GM23338 (cell line): ENCODE data around the gene SCIMP. TPM values are rescaled to one million over a fixed set of nuclear protein-coding genes. Genes with fewer than 3 reads are reported as not detected.

Experiments used
- ATAC-seq: fragments of 200-7000 bp; cut with Tn5 transposase; 3 replicates; pipeline ENCODE4 v1.9.1; 2020
- DNase-seq: peaks from one replicate; pipeline ENCODE4 v3.0.0-alpha.2; 2015; ENCODE audit warnings: low spot score
- H2AFZ ChIP-seq: fragments of 200-600 bp; sonication (generic); 2 replicates; pipeline ENCODE4 v1.8.0; 2016; ENCODE audit warnings: antibody characterized with exemption, mild to moderate bottlenecking, moderate library complexity
- H3F3A ChIP-seq: fragments of 200-600 bp; sonication (generic); replicated peaks from 2 replicates; pipeline ENCODE4 v1.8.0; 2017; ENCODE audit warnings: antibody characterized with exemption, mixed run types, low read depth
- H3K27ac ChIP-seq: fragments of 200-600 bp; sonication (generic); 2 replicates; pipeline ENCODE4 v1.6.1; 2016; ENCODE audit warnings: low read depth
- H3K27me3 ChIP-seq: fragments of 200-600 bp; sonication (generic); 2 replicates; pipeline ENCODE4 v1.8.0; 2016; ENCODE audit warnings: mild to moderate bottlenecking, mixed run types, moderate library complexity; ENCODE audit not compliant: insufficient read depth
- H3K36me3 ChIP-seq: fragments of 200-600 bp; sonication (generic); 2 replicates; pipeline ENCODE4 v1.8.0; 2016; ENCODE audit warnings: mild to moderate bottlenecking; ENCODE audit not compliant: insufficient read depth
- H3K4me1 ChIP-seq: fragments of 200-600 bp; sonication (generic); 2 replicates; pipeline ENCODE4 v1.8.0; 2016; ENCODE audit warnings: mild to moderate bottlenecking, moderate library complexity; ENCODE audit not compliant: insufficient read depth
- H3K4me2 ChIP-seq: fragments of 200-600 bp; sonication (generic); 2 replicates; pipeline ENCODE4 v1.7.1; 2017; ENCODE audit warnings: mixed run types
- H3K4me3 ChIP-seq: fragments of 200-600 bp; sonication (generic); 2 replicates; pipeline ENCODE4 v1.6.1; 2016; ENCODE audit warnings: mixed run types
- H3K79me2 ChIP-seq: fragments of 200-600 bp; sonication (generic); replicated peaks from 2 replicates; pipeline ENCODE4 v1.8.0; 2017; ENCODE audit warnings: mild to moderate bottlenecking; ENCODE audit not compliant: insufficient read depth
- H3K9me2 ChIP-seq: fragments of 200-600 bp; sonication (generic); 2 replicates; pipeline ENCODE4 v1.8.0; 2017; ENCODE audit not compliant: insufficient read depth
- H4K20me1 ChIP-seq: fragments of 200-600 bp; sonication (generic); replicated peaks from 2 replicates; pipeline ENCODE4 v1.8.0; 2017; ENCODE audit warnings: mild to moderate bottlenecking; ENCODE audit not compliant: insufficient read depth
- H3K27ac Mint-ChIP-seq: 2 replicates; pipeline ENCODE4 v1.8.0; 2020; ENCODE audit warnings: inconsistent platforms, mild to moderate bottlenecking, moderate library complexity, mixed read lengths
- H3K27me3 Mint-ChIP-seq: 3 replicates; pipeline ENCODE4 v1.8.0; 2022; ENCODE audit warnings: low read depth, mild to moderate bottlenecking, moderate library complexity, mixed read lengths, inconsistent platforms; ENCODE audit not compliant: insufficient read depth, poor library complexity
- H3K36me3 Mint-ChIP-seq: 3 replicates; pipeline ENCODE4 v1.8.0; 2021; ENCODE audit warnings: low read depth, mild to moderate bottlenecking, inconsistent platforms, moderate library complexity, mixed read lengths
- H3K4me1 Mint-ChIP-seq: 3 replicates; pipeline ENCODE4 v1.8.0; 2020; ENCODE audit warnings: mild to moderate bottlenecking, inconsistent platforms, mixed read lengths
- H3K4me3 Mint-ChIP-seq: 3 replicates; pipeline ENCODE4 v1.8.0; 2021; ENCODE audit warnings: moderate library complexity, mild to moderate bottlenecking, inconsistent platforms, mixed read lengths
- H3K9me3 Mint-ChIP-seq: 3 replicates; pipeline ENCODE4 v1.8.0; 2020; ENCODE audit warnings: moderate library complexity, mild to moderate bottlenecking, inconsistent platforms, mixed read lengths
- CREB1 ChIP-seq: fragments of 250-450 bp; sonication (Bioruptor Pico); IDR thresholded peaks from 2 replicates; pipeline ENCODE4 v1.5.0; 2020; ENCODE audit warnings: low read depth, mild to moderate bottlenecking, moderate library complexity
- CTCF ChIP-seq, 2 experiments: fragments of 200-600 bp in 1 of 2; sonication (generic) in 1 of 2; conservative IDR thresholded peaks; 2 replicates each; pipeline versions ENCODE4 v1.5.1 to v1.6.1; 2016 to 2017; ENCODE audit warnings: antibody characterized with exemption in 2 of 2, low read depth in 2 of 2, mild to moderate bottlenecking in 2 of 2, moderate library complexity in 1 of 2
- JUNB ChIP-seq: IDR thresholded peaks from one replicate; pipeline ENCODE4 v1.6.1; 2016; ENCODE audit warnings: antibody characterized with exemption; ENCODE audit not compliant: unreplicated experiment
- REST ChIP-seq: IDR thresholded peaks from one replicate; pipeline ENCODE4 v1.6.1; 2018; ENCODE audit warnings: antibody characterized with exemption; ENCODE audit not compliant: unreplicated experiment
- STAT1 ChIP-seq: IDR thresholded peaks from one replicate; pipeline ENCODE4 v1.6.1; 2016; ENCODE audit warnings: antibody characterized with exemption; ENCODE audit not compliant: unreplicated experiment
- ZNF114 ChIP-seq: fragments of 250-450 bp; sonication (Bioruptor Pico); IDR thresholded peaks from 2 replicates; pipeline ENCODE4 v1.5.0; 2020; ENCODE audit warnings: mild to moderate bottlenecking, moderate library complexity
- ZNF331 ChIP-seq: fragments of 250-450 bp; sonication (Bioruptor Pico); IDR thresholded peaks from 2 replicates; pipeline ENCODE4 v1.5.0; 2020; ENCODE audit warnings: low read depth, mild to moderate bottlenecking, moderate library complexity
- polyA plus RNA-seq: library from polyadenylated mRNA; unstranded; fragments of >200 nt; fragmentation: Nextera tagmentation; extraction: Ambion mirVana; gene quantifications from 2 replicates; pipeline ENCODE4 v1.2.1, GENCODE V29; 2016
- total RNA-seq: library from RNA; depleted of rRNA; stranded (reverse); fragments of >200 nt; shearing (Covaris generic); gene quantifications from 2 replicates; pipeline ENCODE4 v1.2.3, GENCODE V29; 2014
- TF ChIP-seq, protein P1 (sequence below): fragments of 250-450 bp; sonication (Bioruptor Pico); IDR thresholded peaks from 2 replicates; pipeline ENCODE4 v1.5.0; 2020; ENCODE audit warnings: mild to moderate bottlenecking, moderate library complexity

SCIMP gene
- total and polyA plus RNA-seq, 2 experiments from 2014 or later: 0.36 TPM; not detected in 1

DNA sequence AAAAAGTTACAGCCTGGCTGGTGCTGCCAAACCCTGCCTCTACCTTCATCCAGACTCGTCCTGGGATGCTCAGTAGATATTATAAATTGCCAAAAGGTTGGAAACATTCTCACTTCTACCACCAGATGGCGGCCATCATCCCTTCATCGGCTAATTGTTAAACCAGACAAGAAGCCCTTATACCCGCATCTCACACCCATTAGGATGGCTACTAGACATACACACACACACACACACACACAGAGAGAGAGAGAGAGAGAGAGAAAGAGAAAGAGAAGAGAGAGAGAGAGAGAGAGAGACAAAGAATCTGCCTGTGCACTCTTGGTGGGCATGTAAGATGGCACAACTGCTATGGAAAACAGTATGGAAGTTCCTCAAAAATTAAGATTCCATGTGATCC, 15.0 kb upstream of the SCIMP start:
- no peaks in the 10 kb centered on the region for H3K9me2 ChIP-seq
- H4K20me1 ChIP-seq: no peaks in the 10 kb centered on the region
- H3K36me3 ChIP-seq: no peaks in the 10 kb centered on the region
- H3K27ac ChIP-seq: no peak overlapping the region
- no peaks in the 10 kb centered on the region for H3K79me2 ChIP-seq
- Mint-ChIP-seq H3K4me3 (no peak overlapping the region), H3K27me3 (peaks cover 3% of the 10 kb centered on the region), H3K36me3 (no peaks in the 10 kb centered on the region), H3K9me3 (no peaks in the 10 kb centered on the region), H3K4me1 (peaks cover 5% of the 10 kb centered on the region; the same call in 1 of the 3 replicates), H3K27ac (no peak overlapping the region)
- no peaks in the 10 kb centered on the region for H3F3A ChIP-seq
- H3K27me3 ChIP-seq: no peaks in the 10 kb centered on the region
- no peak overlapping the region for H3K4me3 ChIP-seq
- H3K4me2 ChIP-seq: no peak overlapping the region
- TF ChIP-seq, protein P1, sequence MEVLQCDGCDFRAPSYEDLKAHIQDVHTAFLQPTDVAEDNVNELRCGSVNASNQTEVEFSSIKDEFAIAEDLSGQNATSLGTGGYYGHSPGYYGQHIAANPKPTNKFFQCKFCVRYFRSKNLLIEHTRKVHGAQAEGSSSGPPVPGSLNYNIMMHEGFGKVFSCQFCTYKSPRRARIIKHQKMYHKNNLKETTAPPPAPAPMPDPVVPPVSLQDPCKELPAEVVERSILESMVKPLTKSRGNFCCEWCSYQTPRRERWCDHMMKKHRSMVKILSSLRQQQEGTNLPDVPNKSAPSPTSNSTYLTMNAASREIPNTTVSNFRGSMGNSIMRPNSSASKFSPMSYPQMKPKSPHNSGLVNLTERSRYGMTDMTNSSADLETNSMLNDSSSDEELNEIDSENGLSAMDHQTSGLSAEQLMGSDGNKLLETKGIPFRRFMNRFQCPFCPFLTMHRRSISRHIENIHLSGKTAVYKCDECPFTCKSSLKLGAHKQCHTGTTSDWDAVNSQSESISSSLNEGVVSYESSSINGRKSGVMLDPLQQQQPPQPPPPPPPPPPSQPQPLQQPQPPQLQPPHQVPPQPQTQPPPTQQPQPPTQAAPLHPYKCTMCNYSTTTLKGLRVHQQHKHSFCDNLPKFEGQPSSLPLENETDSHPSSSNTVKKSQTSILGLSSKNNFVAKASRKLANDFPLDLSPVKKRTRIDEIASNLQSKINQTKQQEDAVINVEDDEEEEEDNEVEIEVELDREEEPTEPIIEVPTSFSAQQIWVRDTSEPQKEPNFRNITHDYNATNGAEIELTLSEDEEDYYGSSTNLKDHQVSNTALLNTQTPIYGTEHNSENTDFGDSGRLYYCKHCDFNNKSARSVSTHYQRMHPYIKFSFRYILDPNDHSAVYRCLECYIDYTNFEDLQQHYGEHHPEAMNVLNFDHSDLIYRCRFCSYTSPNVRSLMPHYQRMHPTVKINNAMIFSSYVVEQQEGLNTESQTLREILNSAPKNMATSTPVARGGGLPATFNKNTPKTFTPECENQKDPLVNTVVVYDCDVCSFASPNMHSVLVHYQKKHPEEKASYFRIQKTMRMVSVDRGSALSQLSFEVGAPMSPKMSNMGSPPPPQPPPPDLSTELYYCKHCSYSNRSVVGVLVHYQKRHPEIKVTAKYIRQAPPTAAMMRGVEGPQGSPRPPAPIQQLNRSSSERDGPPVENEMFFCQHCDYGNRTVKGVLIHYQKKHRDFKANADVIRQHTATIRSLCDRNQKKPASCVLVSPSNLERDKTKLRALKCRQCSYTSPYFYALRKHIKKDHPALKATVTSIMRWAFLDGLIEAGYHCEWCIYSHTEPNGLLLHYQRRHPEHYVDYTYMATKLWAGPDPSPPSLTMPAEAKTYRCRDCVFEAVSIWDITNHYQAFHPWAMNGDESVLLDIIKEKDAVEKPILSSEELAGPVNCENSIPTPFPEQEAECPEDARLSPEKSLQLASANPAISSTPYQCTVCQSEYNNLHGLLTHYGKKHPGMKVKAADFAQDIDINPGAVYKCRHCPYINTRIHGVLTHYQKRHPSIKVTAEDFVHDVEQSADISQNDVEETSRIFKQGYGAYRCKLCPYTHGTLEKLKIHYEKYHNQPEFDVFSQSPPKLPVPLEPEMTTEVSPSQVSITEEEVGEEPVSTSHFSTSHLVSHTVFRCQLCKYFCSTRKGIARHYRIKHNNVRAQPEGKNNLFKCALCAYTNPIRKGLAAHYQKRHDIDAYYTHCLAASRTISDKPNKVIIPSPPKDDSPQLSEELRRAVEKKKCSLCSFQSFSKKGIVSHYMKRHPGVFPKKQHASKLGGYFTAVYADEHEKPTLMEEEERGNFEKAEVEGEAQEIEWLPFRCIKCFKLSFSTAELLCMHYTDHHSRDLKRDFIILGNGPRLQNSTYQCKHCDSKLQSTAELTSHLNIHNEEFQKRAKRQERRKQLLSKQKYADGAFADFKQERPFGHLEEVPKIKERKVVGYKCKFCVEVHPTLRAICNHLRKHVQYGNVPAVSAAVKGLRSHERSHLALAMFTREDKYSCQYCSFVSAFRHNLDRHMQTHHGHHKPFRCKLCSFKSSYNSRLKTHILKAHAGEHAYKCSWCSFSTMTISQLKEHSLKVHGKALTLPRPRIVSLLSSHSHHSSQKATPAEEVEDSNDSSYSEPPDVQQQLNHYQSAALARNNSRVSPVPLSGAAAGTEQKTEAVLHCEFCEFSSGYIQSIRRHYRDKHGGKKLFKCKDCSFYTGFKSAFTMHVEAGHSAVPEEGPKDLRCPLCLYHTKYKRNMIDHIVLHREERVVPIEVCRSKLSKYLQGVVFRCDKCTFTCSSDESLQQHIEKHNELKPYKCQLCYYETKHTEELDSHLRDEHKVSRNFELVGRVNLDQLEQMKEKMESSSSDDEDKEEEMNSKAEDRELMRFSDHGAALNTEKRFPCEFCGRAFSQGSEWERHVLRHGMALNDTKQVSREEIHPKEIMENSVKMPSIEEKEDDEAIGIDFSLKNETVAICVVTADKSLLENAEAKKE: no peak
- TF ChIP-seq CTCF (conservative IDR thresholded peaks at IDR 0.05; ENCODE audit: low read depth in 2 of 2): peak; percentile 78 to 81
- ATAC-seq (peak; percentile 91), DNase-seq (peak; percentile 81)
- H2AFZ ChIP-seq: no peak overlapping the region; the same call in 1 of the 2 replicates
- no peaks in the 10 kb centered on the region; the same call in 1 of the 2 replicates for H3K4me1 ChIP-seq

- H4K20me1 ChIP-seq: no peaks in the 10 kb centered on the region
- H3K27me3 ChIP-seq: no peaks in the 10 kb centered on the region
- H3K4me1 ChIP-seq: no peaks in the 10 kb centered on the region
- H3K36me3 ChIP-seq: no peaks in the 10 kb centered on the region
- H2AFZ ChIP-seq: peak overlapping the region; percentile 76; the same call in 1 of the 2 replicates
- Mint-ChIP-seq H3K4me3 (no peak overlapping the region), H3K27ac (no peak overlapping the region), H3K4me1 (no peaks in the 10 kb centered on the region), H3K36me3 (no peaks in the 10 kb centered on the region), H3K27me3 (no peaks in the 10 kb centered on the region), H3K9me3 (no peaks in the 10 kb centered on the region)
- no peak overlapping the region for H3K4me3 ChIP-seq
- ATAC-seq: peak; percentile 80
- H3K9me2 ChIP-seq: no peaks in the 10 kb centered on the region
- DNase-seq: peak; percentile 48
- no peak overlapping the region for H3K4me2 ChIP-seq
- H3K79me2 ChIP-seq: no peaks in the 10 kb centered on the region
- H3F3A ChIP-seq: no peaks in the 10 kb centered on the region
- H3K27ac ChIP-seq: no peak overlapping the region
- TF ChIP-seq REST: no peak
- no peak for TF ChIP-seq JUNB
- no peak for TF ChIP-seq ZNF114
- TF ChIP-seq ZNF331 (CRISPR knock-in tag): no peak
- no peak for TF ChIP-seq STAT1
- TF ChIP-seq CREB1 (CRISPR knock-in tag): no peak
Observed at GRCh38 chr17:5248821-5249479, 14.3 kb upstream of the SCIMP start.
